ENCODE results near the gene NOL12.
A peak's percentile ranks its signal among the peaks of the same experiment; 100 is the strongest.
"Not testable (repeated sequence)": the region's sequence is repeated elsewhere in the genome, so short reads cannot be mapped to it uniquely, and the experiment has no call there.

NOL12 gene

DNA sequence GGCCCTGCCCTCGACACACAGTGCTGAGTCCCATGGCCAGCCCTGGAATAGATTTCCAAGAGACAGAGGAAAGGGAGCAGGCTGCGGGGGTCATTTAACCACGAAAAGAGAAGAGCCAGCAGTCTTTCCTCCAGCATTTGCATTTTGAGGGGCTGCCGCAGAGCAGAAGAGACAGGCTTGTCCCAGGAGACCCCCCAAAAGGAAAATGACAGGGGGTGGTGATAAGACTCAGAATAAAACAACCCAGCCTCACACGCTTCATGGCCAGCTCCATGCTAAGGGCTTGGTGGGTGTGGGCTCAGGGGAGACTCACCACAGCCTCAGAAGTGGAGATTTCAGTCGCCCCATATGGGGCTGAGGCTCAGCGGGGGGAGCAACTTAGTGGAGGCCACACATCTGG lies 27.6 kb downstream of the NOL12 start:
- ATAC-seq = no peak

DNA sequence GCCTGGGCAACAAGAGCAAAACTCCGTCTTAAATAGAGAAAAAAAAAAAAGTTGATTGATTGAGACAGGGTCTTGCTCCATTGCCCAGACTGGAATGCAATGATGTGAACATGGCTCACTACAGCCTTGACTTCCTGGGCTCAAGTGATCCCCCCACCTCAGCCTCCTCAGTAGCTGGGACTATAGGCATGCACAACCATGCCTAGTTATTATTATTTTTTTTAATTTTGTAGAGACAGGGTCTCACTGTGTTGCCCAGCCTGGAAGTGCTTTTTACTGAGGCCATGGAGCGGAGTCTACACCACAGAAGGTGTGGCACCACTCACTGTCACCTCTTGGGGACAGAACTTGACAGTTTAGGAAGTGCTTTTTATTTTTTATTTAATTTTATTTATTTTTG lies 28.5 kb downstream of the NOL12 start:
- ATAC-seq (no peak), DNase-seq (no peak)

More for the DNA sequence above, 27.6 kb downstream of the NOL12 start:
- no peak for DNase-seq

DNA sequence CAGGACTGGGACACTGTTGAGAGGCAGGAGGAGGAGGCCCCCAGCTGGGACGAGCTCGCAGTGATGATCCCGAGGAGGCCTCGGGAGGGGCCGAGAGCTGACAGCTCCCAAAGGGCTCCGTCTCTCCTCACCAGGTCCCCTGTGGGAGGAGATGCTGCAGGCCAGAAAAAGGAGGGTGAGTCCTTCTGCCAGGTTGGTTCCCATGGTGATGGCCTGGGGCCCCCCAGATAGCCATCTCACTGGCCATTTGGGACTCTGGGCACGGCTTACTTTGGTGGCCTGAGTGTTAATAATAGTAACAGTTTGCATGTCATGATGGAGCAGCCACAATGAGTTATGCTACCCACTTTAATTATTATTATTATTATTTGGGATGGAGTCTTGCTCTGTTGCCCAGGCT lies 29.6 kb downstream of the NOL12 start:
- DNase-seq (no peak), ATAC-seq (no peak)

DNA sequence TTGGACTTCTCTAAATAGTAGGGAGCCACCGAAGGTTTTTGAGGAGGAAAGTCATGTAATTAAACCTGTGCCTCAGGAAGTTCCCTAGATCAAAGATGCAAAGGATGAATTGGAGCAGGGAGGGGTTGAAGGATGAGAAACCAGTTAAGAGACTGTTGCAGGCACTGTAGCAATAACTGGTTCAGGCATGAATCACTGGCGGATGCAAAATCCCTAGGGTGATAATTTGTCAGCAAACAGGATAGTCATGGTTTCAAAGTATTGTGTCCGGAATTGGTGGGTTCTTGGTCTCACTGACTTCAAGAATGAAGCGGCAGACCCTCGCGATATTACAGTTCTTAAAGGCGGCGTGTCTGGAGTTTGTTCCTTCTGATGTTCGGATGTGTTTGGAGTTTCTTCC lies 30.6 kb downstream of the NOL12 start:
- ATAC-seq (no peak), DNase-seq (no peak)

DNA sequence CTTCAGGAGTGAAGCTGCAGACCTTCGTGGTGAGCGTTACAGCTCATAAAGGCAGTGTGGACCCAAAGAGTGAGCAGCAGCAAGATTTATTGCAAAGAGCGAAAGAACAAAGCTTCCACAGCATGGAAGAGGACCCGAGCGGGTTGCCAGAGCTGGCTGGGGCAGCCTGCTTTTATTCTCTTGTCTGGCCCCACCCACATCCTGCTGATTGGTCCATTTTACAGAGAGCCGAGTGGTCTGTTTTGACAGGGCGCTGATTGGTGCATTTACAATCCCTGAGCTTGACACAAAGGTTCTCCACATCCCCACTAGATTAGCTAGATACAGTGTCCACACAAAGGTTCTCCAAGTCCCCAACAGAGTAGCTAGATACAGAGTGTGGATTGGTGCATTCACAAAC lies 31.1 kb downstream of the NOL12 start:
- not testable (repeated sequence) for ATAC-seq, DNase-seq

DNA sequence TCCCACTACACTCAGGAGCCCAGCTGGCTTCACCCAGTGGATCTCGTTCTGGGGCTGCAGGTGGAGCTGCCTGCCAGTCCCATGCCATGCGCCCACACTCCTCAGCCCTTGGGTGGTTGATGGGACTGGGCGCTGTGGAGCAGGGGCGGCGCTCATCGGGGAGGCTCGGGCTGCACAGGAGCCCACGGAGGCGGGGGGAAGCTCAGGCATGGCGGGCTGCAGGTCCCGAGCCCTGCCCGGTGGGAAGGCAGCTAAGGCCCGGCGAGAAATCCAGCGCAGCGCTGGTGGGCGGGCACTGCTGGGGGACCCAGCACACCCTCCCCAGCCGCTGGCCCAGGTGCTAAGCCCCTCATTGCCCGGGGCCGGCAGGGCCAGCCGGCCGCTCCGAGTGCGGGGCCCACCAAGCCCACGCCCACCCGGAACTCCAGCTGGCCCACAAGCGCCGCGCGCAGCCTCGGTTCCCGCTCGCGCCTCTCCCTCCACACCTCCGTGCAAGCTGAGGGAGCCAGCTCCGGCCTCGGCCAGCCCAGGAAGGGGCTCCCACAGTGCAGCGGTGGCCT lies 31.7 kb downstream of the NOL12 start:
- not testable (repeated sequence) for DNase-seq, ATAC-seq

DNA sequence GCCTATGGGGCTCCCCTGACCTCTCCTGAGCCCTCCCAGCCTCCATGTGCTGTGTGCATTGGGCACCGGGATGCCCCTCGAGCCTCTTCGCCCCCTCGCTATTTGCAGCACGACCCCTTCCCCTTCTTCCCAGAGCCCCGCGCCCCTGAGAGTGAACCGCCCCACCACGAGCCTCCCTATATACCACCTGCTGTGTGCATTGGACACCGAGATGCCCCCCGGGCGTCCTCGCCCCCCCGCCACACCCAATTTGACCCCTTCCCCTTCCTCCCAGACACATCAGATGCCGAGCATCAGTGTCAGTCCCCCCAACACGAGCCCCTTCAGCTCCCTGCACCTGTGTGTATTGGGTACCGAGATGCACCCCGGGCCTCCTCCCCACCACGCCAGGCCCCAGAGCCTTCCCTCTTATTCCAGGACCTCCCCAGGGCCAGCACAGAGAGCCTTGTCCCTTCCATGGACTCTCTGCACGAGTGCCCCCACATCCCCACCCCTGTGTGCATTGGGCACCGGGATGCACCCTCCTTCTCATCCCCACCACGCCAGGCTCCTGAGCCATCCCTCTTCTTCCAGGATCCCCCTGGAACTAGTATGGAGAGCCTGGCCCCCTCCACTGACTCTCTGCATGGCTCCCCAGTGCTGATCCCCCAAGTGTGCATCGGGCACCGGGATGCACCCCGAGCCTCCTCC lies 39.6 kb downstream of the NOL12 start:
- no peak for ATAC-seq
- no peak for DNase-seq

DNA sequence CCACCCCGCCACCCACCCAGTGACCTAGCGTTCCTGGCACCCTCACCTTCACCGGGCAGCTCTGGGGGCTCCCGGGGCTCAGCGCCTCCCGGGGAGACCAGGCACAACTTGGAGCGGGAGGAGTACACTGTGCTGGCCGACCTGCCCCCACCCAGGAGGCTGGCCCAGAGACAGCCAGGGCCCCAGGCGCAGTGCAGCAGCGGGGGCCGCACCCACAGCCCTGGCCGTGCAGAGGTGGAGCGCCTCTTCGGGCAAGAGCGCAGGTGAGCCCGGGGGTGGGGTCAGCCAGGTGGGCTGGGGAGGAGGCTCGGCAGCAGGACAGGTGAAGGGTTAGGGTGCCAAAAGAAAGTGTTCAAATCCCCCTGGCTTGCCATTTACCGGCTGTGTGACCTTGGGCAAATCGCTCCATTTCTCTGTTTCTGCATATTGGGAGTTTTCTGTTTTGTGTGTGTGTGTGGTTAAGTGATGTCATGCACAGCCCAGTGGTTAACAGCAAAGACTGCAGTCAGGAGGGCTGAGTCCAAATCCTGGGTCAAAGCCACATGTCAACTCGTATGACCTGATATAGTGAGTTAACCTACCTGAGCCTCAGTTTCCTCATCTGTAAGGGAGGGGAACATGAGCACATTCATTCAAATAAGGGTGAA lies 40.2 kb downstream of the NOL12 start:
- peak; percentile 36 for ATAC-seq
- DNase-seq = no peak

DNA sequence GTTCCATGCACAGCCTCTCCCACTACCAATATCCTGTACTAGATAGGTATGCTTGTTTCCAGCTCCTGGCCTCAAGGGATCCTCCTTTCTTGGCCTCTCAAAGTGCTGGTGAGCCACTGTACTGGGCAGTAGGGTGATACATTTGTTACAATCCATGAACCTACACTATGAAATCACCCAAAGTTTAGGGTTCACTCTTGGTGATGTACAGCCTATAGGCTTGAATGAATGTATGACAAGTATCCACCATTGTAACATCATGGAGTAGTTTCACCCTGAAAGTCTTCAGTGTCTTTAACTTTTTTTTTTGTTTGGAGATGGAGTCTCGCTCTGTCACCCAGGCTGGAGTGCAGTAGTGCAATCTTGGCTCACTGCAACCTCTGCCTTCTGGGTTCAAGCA lies 42.5 kb downstream of the NOL12 start:
- ATAC-seq (no peak), DNase-seq (no peak)

DNA sequence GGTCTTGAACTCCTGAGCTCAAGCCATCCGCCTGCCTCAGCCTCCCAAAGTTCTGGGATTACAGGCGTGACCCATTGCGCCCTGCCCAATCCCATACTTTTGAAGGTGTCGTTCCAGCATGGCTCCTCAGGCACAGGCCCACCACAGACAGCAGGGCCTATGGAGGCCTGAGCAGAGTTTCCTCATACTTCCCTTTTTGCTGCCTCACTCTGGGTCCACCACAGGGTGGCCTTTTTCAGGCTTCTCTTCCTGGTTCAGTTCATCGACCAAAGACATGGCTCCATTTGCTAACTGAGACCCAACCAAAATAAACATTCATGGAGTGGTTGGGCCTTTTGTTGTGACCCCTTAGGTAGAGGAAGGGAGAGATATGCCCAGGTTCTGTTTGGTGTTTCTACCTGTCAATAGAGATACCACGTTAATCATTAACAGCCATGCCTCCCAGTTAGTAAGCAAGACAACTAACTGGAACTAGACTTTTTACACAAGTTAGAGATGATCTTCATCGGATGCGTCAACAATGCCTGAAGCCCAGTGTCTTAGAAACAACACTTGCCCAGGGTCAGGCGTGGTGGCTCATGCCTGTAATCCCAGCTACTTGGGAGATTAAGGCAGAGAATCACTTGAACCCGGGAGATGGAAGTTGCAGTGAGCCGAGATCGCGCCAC lies 45.8 kb downstream of the NOL12 start:
- ATAC-seq = no peak
- no peak for DNase-seq

DNA sequence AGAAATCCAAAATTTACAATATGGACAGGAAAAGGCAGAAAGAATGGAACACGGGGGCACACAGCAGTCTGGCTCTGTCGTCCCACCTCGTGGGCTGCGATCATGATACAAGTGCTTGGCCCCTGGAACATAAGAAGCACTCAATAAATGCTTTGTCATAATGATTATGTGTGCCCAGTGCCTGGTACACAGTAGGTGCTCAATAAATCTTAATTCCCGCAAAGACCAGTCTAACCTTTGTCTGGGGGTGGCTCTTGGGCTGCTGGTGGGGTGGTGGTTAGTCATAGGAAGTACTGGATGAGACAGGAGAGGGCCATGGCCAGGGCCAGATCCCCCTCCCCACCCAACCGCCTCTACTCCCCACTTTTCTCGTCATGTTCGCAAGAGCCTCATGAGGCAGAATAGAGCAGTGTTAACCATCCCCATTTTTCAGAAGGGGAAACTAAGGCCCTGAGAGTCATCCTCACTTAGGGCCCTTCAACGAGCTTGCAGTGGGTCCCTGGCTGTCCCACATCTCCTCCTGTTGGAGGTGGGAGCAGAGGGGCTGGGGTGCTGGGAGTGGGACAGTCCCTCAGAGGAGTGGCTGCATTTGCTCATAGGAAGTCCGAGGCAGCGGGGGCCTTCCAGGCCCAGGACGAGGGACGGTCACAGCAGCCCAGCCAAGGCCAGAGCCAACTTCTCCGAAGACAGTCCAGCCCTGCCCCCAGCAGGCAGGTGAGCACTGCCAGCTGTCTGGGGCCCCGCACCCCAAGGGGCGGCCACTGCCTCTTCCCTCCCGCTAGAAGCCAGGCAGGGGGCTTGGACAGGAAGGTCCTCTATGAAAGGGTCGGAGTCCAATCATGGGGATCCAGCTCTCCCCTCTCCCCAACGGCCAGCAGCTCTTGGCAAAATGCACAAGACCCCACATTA lies 46.8 kb downstream of the NOL12 start:
- DNase-seq = no peak
- ATAC-seq = no peak

DNA sequence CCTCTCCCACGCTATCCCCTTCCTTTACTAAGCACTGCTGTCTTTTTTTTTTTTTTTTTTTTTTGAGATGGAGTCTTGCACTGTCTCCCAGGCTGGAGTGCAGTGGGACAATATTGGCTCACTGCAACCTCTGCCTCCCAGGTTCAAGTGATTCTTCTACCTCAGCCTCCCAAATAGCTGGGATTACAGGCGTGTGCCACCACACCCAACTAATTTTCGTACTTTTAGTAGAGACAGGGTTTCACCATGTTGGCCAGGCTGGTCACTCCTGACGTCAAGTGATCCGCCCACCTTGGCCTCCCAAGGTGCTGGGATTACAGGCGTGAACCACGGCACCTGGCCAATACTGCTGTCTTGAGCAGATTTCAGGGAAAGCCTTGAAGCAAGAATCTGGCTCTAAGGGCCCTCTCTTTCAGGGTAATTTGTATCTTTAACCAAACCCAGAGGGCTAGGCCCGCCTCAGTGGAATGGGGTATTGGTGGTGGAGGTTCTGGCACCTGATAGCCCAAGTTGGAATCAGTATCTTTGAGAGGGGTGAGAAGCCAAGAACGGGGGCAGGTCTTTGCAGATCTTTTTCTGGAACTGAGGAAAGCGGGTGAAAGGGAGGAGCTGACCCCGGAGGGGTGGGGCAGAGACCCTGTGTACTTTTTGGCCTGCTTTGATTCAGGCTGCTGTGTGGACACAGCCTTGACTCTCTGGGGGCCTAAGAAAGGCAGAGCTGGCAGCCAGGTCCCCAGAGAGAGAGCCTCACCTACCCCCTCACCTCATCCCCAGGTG lies 47.7 kb downstream of the NOL12 start:
- DNase-seq = no peak
- no peak for ATAC-seq

DNA sequence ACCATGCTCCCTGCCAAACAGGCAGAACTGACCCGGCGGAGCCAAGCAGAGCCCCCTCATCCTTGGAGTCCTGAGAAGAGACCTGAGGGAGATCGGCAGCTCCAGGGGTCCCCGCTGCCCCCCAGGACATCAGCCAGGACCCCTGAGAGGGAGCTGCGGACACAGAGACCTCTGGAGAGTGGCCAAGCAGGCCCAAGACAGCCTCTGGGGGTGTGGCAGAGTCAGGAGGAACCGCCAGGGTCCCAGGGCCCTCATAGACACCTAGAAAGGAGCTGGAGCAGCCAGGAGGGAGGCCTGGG lies 48.2 kb downstream of the NOL12 start:
- DNase-seq = no peak
- ATAC-seq = no peak

DNA sequence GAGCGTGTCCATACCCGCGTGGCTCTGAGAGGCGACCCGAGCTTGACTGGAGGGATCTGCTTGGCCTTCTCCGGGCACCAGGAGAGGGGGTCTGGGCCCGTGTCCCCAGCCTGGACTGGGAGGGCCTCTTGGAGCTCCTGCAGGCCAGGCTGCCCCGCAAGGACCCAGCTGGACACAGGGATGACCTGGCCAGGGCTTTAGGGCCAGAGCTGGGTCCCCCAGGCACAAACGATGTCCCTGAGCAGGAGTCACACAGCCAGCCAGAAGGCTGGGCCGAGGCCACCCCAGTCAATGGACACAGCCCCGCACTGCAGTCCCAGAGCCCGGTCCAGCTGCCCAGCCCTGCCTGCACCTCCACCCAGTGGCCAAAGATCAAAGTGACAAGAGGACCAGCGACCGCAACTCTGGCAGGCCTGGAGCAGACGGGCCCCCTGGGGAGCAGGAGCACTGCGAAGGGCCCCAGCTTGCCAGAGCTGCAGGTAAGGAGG lies 48.9 kb downstream of the NOL12 start:
- ATAC-seq (no peak), DNase-seq (no peak)

DNA sequence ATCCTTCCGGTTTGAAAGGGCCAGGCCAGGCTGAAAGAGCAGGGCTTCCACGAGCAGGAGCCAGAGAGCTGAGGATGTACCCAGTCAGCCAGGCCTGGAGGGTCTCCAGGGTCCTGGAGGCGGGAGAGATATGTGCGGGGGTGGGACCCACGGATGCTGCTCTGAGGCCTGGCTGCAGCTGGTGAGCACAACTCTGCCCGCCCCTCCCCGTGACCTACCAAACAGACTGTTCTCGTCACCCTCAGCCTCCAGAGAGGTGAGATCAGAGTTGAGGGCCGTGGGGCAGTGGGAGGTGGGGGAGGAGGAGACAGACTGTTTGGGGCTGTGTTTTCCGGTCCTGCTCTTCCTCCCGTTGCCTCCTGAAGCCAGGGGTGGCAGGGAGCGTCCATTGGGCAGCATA lies 52.9 kb downstream of the NOL12 start:
- ATAC-seq (no peak), DNase-seq (no peak)

DNA sequence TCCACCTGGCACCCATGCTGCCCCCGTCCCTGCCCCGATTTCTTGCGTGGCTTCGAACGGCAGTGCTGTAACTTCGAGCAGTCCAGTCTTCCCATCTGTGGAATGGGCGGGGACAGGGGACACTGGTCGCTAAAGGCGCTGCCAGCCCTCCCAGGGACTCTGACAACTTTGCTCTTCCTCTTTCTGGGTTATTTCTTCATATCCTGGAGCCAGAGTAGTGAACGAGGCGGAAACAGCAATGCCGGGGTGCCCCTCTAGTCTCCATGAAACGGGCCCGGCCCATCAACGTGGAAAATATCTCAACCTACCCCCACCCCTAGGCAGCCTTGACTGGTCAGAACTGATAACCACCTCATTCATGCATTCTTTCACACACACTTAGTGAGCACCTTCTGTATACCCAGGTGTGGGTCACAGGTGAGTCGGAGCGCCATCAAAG lies 53.5 kb downstream of the NOL12 start:
- ATAC-seq = no peak

DNA sequence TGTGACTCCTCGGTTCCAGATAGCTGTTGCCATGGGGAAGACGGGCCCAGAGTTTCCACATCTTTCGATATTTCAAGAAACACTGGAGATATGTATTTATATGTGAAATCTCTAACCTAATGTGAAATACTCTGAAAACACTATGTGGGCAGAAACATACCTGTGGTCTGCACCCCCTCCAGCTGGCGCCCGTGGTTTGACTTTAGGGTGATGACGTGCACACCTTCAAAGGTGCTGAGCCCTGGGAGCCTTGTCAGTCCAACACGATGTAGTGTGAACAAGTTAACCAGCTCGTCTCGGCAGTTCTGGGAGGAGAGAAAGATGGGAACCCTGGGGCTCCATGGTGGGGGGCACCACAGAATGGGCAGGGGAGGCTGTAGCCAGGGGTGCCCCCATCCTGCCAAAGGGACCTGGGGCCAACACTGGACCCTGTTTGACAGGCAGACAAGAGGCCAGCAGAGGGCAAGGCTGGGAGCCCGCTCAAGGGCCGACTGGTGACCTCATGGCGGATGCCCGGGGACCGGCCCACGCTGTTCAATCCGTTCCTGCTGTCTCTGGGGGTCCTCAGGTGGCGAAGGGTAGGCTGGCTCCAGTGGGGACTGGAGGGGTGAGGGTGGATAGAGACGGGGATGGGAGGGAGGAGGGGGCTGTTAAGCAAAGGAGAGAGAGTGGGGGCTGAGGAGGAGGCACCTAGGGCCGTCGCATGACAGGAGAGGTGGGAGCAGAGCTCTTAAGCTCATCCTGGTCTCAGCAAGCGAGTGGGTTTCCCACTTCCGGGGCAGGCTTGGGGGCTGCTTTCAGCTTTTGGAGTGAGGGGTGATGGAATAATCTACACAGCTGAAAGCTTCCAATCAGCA lies 54.5 kb downstream of the NOL12 start:
- peak; percentile 70 for ATAC-seq
- peak; percentile 63 for DNase-seq

More for the DNA sequence above, 53.5 kb downstream of the NOL12 start:
- DNase-seq = no peak

DNA sequence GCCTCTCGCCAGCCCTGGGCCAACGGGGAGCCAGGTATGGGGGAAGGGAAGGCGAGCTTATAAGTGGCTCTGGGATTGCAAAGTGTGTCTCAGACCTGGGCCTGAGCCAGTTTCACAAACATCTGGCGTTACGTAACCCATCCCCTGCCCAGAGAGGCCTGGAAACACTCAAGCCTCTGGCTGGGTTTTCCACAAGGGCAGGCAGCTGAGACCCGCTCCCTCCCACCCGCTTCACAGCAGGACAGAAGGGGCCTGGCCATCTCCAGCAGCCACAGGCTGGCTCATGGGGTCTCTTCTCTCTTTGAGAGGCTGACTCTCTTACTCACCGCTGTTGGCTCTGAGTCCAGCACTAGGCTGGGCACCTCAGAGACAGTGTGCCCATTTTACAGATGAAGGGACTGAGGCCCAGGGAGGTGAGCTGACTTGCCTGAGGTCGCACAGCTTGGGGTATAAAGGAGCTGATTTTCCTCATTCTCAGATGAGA lies 55.2 kb downstream of the NOL12 start:
- DNase-seq (no peak), ATAC-seq (no peak)

DNA sequence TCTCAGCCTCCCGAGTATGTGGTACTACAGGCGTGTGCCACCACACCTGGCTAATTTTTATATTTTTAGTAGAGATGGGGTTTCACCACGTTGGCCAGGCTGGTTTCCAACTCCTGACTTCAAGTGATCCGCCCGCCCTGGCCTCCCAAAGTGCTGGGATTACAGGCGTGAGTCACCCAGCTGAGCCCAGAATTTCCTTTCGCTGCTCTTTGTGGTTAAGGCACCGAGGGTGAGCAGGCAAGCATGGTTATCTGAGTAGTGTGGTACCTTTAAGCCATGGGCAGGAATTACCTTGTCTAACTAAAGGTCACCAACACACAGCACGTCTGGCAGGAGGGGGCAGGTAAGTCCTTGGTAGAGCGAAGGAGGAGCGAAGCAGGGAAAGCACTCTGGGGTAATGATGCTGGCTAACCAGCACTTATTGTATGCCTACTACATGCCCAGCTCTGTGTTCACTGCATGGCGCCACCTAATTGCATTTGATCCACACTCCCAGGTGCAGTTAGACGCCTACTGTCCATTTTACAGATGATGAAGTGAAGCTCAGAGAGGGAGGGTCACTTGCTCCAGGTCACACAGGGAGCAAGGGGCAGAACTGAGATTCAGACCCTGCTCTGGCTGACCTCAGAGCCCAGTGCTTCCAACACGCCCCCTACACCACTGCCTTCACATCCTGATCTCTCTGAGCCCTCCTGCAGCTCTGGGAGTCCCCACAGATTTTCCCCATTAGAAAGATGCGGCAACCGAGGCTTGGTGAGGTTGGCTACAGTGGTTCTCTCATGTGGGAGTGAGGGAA lies 56.4 kb downstream of the NOL12 start:
- ATAC-seq = peak; percentile 16
- peak; percentile 33 for DNase-seq
